AG04449 (cell line): Measurements from ENCODE around the gene TRPV4.

ENCODE experiments used
- CTCF ChIA-PET: fragments of 350-600 bp; formaldehyde crosslinking; extraction: SDS; loops from one replicate; lab custom pipeline; 2021; ENCODE audit warnings: antibody characterized with exemption; lab: Yijun Ruan, JAX
- POLR2A ChIA-PET: fragments of 400-600, 350-600 bp; formaldehyde crosslinking; extraction: SDS; loops from one replicate; lab custom pipeline; 2020; ENCODE audit warnings: antibody characterized with exemption, inconsistent platforms; lab: Yijun Ruan, JAX
- DNase-seq: peaks from one replicate; pipeline ENCODE4 v3.0.0-alpha.2; 2010; ENCODE audit warnings: low read depth, low spot score
- H3K4me3 ChIP-seq: 2 replicates; pipeline ENCODE4 v1.5.1; 2011; ENCODE audit warnings: low read depth, mild to moderate bottlenecking, control low read depth, low read length
- CTCF ChIP-seq: IDR thresholded peaks from one replicate; pipeline ENCODE4 v1.5.1; 2011; ENCODE audit warnings: mild to moderate bottlenecking, moderate library complexity, low read length, control low read depth, inconsistent platforms; ENCODE audit not compliant: insufficient read depth; ENCODE audit errors: missing control alignments

The TRPV4 gene

GRCh38 chr12:109753959-109754358 is 79.2 kb downstream of the TRPV4 start:
- TF ChIP-seq CTCF, result no peak
- H3K4me3 ChIP-seq, result no peak overlapping the region
- DNase-seq, result no peak
- CTCF ChIA-PET, result interaction anchor here (0.9 to 3.0 kb wide), 3 partner anchors 21 to 156 kb away, joined by 3 to 12 read pairs (median 3); no protein-coding TSS in a partner anchor
- POLR2A ChIA-PET, result no interaction called here

- CTCF ChIA-PET, result interaction anchor here (3.0 kb wide), 1 partner anchor 22 kb away, joined by 12 read pairs; no protein-coding TSS in a partner anchor
- no peak for DNase-seq
- no peak for TF ChIP-seq CTCF
- no peak overlapping the region for H3K4me3 ChIP-seq
- POLR2A ChIA-PET, result no interaction called here
Observed at GRCh38 chr12:109753054-109753401, 80.2 kb downstream of the TRPV4 start.

GRCh38 chr12:109752117-109753053 is 80.8 kb downstream of the TRPV4 start:
- no peak overlapping the region for H3K4me3 ChIP-seq
- ChIA-PET POLR2A (no interaction called here), CTCF (interaction anchor here (3.0 kb wide), 1 partner anchor 23 kb away, joined by 12 read pairs; no protein-coding TSS in a partner anchor)
- no peak for TF ChIP-seq CTCF
- DNase-seq, result no peak

GRCh38 chr12:109744986-109745942 is 87.9 kb downstream of the TRPV4 start:
- DNase-seq, result no peak
- TF ChIP-seq CTCF, result no peak
- ChIA-PET CTCF (interaction anchor here (0.8 to 1.2 kb wide), 3 partner anchors 29 to 148 kb away, joined by 3 to 5 read pairs (median 4); no protein-coding TSS in a partner anchor), POLR2A (no interaction called here)
- no peak overlapping the region for H3K4me3 ChIP-seq

GRCh38 chr12:109744026-109744425 is 89.2 kb downstream of the TRPV4 start:
- DNase-seq, result no peak
- no peak for TF ChIP-seq CTCF
- ChIA-PET POLR2A (no interaction called here), CTCF (interaction anchor here (1.2 kb wide), 1 partner anchor 31 kb away, joined by 5 read pairs; no protein-coding TSS in a partner anchor)
- H3K4me3 ChIP-seq, result no peak overlapping the region
